Natural killer cell (primary cell): Measurements from ENCODE around the gene IKBIP. TPM values are rescaled to one million over a fixed set of nuclear protein-coding genes. Genes with fewer than 3 reads are reported as not detected.

Source experiments
- ATAC-seq, 3 donors: fragments of 150-1000 bp in 2 of 3; fragments of 200-7000 bp in 1 of 3; cut with Tn5 transposase; 1 replicate in 1 of 3; 2 replicates in 2 of 3; pipeline ENCODE4 v1.10.0; 2021; ENCODE audit warnings: mild to moderate bottlenecking in 2 of 3, moderate library complexity in 2 of 3
- DNase-seq, 2 donors: peaks; one replicate each; pipeline versions ENCODE4 v3.0.0 to v3.0.0-alpha.2; 2013 to 2021; ENCODE audit warnings: mixed read lengths in 1 of 2
- H3K27ac ChIP-seq: one replicate; pipeline ENCODE4 v1.5.1; 2013; ENCODE audit warnings: mild to moderate bottlenecking, low read length
- H3K27me3 ChIP-seq: one replicate; pipeline ENCODE4 v1.6.1; 2013; ENCODE audit warnings: low read length; ENCODE audit not compliant: control insufficient read depth, insufficient read depth
- H3K36me3 ChIP-seq: one replicate; pipeline ENCODE4 v1.6.1; 2013; ENCODE audit warnings: low read length; ENCODE audit not compliant: control insufficient read depth, insufficient read depth
- H3K4me1 ChIP-seq: one replicate; pipeline ENCODE4 v1.6.1; 2013; ENCODE audit warnings: low read length; ENCODE audit not compliant: control insufficient read depth, insufficient read depth
- H3K4me3 ChIP-seq: one replicate; pipeline ENCODE4 v1.5.1; 2013; ENCODE audit warnings: low read length
- H3K9me3 ChIP-seq: one replicate; pipeline ENCODE4 v1.6.1; 2013; ENCODE audit warnings: low read length; ENCODE audit not compliant: control insufficient read depth, insufficient read depth
- H3K27ac Mint-ChIP-seq, 2 donors: one replicate each; pipeline ENCODE4 v1.8.0; 2022; ENCODE audit warnings: mild to moderate bottlenecking in 2 of 2, mixed read lengths in 2 of 2, moderate library complexity in 1 of 2
- H3K27me3 Mint-ChIP-seq, 2 donors: one replicate each; pipeline ENCODE4 v1.8.0; 2022; ENCODE audit warnings: low read depth in 2 of 2, mixed read lengths in 2 of 2
- H3K36me3 Mint-ChIP-seq: one replicate; pipeline ENCODE4 v1.8.0; 2022; ENCODE audit warnings: mixed read lengths
- H3K4me1 Mint-ChIP-seq, 2 donors: one replicate each; pipeline ENCODE4 v1.8.0; 2022; ENCODE audit warnings: mixed read lengths in 2 of 2
- H3K4me3 Mint-ChIP-seq: one replicate; pipeline ENCODE4 v1.8.0; 2022; ENCODE audit warnings: mild to moderate bottlenecking, moderate library complexity, mixed read lengths
- H3K9me3 Mint-ChIP-seq, 2 donors: one replicate each; pipeline ENCODE4 v1.8.0; 2022; ENCODE audit warnings: mixed read lengths in 2 of 2
- WGBS: methylation state at CpG from one replicate; pipeline ENCODE4 v1.1.7; 2013; ENCODE audit warnings: missing lambda C conversion rate; ENCODE audit not compliant: insufficient coverage; 5-methylcytosine and 5-hydroxymethylcytosine counted together
- intact Hi-C: fragments of 100-400 bp; cut with micrococcal nuclease; formaldehyde crosslinking; loops from one replicate; pipeline ENCODE4 v1.14.2; 2022
- total RNA-seq, 4 donors: library from RNA; stranded (reverse); fragments of 120-200 nt in 1 of 4; gene quantifications; one replicate each; pipeline versions ENCODE4 v1.2.3 to v1.2.4, GENCODE V29; 2013 to 2022
- TF ChIP-seq, protein P1 (sequence below): fragments of 200-600 bp; IDR thresholded peaks from one replicate; pipeline ENCODE4 v1.8.0; 2022; ENCODE audit warnings: antibody characterized with exemption

The IKBIP gene
- total RNA-seq, 3 donors from 2014 or later (not counting 1 experiment from before 2014, with no cell fraction given): 3.9 to 6.3 (median 4.6) TPM

DNA sequence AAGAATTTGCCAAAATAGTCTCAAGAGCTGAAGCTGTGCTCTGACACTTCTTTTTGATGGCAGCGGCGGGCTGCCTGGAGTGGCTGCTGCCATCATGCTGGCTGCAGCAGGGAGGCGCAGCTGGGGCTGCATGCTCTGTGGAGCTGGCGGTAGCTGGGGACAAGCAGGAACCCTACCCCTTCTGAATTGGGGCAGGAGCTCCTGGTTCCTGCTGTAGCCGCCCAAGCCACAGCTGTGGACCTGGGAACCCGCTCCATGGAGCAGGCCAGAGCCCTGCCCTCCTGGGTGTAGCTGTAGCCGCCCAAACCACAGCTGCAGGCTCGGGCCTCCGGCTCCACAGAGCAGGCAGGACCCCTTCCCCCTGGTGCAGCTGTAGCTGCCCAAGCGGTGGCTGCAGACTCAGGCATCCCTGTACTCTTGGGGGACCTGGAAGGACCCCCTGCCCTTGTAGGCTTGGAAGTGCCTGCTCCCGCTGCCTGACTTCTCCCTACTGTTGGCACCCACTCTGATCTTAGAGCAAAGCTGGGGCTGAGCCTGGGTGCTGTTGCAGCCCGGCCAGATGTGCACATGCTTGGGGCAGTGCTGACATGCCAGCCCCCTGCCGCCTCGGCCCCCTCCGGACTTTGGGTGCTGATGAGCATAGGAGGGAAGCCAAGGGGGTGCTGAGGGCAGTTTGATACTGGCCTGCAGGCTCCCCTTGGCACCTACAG is 33.8 kb upstream of the IKBIP start:
- Mint-ChIP-seq H3K36me3 (peaks cover 7% of the 10 kb centered on the region), H3K27ac (no peak overlapping the region), H3K4me1 (no peaks in the 10 kb centered on the region), H3K4me3 (no peak overlapping the region), H3K9me3 (no peaks in the 10 kb centered on the region), H3K27me3 (no peaks in the 10 kb centered on the region)
- Histone ChIP-seq H3K27ac (no peak overlapping the region), H3K27me3 (no peaks in the 10 kb centered on the region), H3K4me3 (no peak overlapping the region), H3K9me3 (no peaks in the 10 kb centered on the region), H3K4me1 (no peaks in the 10 kb centered on the region), H3K36me3 (peaks cover 78% of the 10 kb centered on the region)
- 97% methylated on average over 15 of the region's 15 CpGs for WGBS
- TF ChIP-seq, protein P1, sequence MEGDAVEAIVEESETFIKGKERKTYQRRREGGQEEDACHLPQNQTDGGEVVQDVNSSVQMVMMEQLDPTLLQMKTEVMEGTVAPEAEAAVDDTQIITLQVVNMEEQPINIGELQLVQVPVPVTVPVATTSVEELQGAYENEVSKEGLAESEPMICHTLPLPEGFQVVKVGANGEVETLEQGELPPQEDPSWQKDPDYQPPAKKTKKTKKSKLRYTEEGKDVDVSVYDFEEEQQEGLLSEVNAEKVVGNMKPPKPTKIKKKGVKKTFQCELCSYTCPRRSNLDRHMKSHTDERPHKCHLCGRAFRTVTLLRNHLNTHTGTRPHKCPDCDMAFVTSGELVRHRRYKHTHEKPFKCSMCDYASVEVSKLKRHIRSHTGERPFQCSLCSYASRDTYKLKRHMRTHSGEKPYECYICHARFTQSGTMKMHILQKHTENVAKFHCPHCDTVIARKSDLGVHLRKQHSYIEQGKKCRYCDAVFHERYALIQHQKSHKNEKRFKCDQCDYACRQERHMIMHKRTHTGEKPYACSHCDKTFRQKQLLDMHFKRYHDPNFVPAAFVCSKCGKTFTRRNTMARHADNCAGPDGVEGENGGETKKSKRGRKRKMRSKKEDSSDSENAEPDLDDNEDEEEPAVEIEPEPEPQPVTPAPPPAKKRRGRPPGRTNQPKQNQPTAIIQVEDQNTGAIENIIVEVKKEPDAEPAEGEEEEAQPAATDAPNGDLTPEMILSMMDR: no peak
- DNase-seq (no peak), ATAC-seq (no peak)
- intact Hi-C loops: no loop called here

DNA sequence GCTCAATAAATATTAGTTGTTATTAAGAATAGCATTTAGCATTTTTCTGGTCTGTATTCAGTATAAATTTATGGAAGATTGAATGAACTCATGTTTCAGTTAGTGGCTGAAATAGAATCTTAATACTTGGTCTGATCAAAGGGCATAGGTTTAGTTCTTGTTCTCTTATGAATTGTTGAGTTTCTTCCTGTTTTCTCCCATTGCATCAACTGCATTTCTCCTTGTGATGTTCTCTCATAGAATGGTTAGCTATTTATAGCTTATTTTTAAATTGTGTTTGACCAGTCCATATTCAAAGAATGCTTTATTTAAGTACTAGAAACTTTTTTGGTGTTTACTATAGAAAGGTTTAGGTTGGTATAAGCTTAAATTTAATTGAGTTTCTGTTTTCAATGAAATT is 30.3 kb upstream of the IKBIP start:
- ATAC-seq: no peak
- Mint-ChIP-seq H3K9me3 (no peaks in the 10 kb centered on the region), H3K4me3 (no peak overlapping the region), H3K4me1 (peaks cover 5 to 6% of the 10 kb centered on the region in 2 donors), H3K27ac (no peak overlapping the region), H3K27me3 (no peaks in the 10 kb centered on the region), H3K36me3 (peaks cover 6% of the 10 kb centered on the region)
- Histone ChIP-seq H3K9me3 (no peaks in the 10 kb centered on the region), H3K27me3 (no peaks in the 10 kb centered on the region), H3K4me1 (peaks cover 2% of the 10 kb centered on the region), H3K4me3 (no peak overlapping the region), H3K27ac (no peak overlapping the region), H3K36me3 (peaks cover 63% of the 10 kb centered on the region)
- TF ChIP-seq, protein P1: no peak
- intact Hi-C loops: no loop called here
- DNase-seq: no peak

DNA sequence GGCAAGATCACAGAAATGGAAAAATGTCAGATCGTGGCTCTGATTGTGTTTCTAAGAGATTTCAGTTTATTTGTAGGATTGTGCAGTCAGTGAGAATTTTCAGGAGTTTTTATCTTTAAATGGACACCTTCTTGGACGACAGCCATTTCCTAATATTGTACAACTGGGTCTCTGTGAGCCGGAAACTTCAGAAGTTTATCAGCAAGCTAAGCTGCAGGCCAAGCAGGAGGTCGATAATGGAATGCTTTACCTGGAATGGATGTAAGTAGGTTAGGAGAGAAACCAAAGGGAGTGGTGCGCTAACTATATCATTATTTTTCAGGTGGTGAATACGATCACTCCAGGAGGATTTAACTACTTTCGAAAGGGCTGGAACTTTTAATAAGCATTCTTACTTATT is 26.9 kb upstream of the IKBIP start:
- no peaks in the 10 kb centered on the region for H3K9me3 Mint-ChIP-seq
- WGBS: 100% methylated on average over 5 of the region's 7 CpGs
- no peaks in the 10 kb centered on the region for H3K27me3 Mint-ChIP-seq
- intact Hi-C loops: no loop called here
- no peaks in the 10 kb centered on the region for H3K9me3 ChIP-seq
- no peaks in the 10 kb centered on the region for H3K27me3 ChIP-seq
- TF ChIP-seq, protein P1: no peak
- H3K27ac Mint-ChIP-seq: peak overlapping the region in 1 of 2 donors; percentile 52
- DNase-seq: no peak
- H3K27ac ChIP-seq: no peak overlapping the region
- no peak for ATAC-seq
- H3K4me3 ChIP-seq: no peak overlapping the region
- peaks cover 3% of the 10 kb centered on the region for H3K4me1 ChIP-seq
- peaks cover 21 to 22% of the 10 kb centered on the region in 2 donors for H3K4me1 Mint-ChIP-seq
- no peak overlapping the region for H3K4me3 Mint-ChIP-seq
- H3K36me3 Mint-ChIP-seq: peaks cover 13% of the 10 kb centered on the region
- peaks cover 56% of the 10 kb centered on the region for H3K36me3 ChIP-seq

DNA sequence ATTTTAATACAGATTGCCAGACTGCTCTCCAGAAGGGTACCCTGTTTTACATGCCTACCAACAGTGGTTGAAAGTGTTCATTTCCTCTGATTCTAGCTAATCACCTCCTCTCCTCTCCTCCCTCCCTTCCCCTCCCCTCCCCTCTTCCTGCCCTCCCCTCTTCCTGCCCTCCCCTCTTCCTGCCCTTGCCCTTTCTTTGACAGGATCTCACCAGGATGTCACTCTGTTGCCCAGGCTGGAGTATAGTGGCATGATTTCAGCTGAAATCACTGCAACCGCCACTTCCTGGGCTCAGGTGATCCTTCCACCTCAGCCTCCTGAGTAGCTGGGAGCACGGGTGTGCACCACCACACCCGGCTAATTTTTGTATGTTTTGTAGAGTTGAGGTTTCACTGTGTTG is 25.2 kb upstream of the IKBIP start:
- TF ChIP-seq, protein P1: no peak
- WGBS: 54% methylated on average over 3 of the region's 3 CpGs
- peaks cover 21 to 22% of the 10 kb centered on the region in 2 donors for H3K4me1 Mint-ChIP-seq
- no peaks in the 10 kb centered on the region for H3K27me3 Mint-ChIP-seq
- H3K4me1 ChIP-seq: peaks cover 3% of the 10 kb centered on the region
- peak overlapping the region; percentile 4 to 70 for H3K27ac Mint-ChIP-seq
- no peak for DNase-seq
- H3K9me3 Mint-ChIP-seq: no peaks in the 10 kb centered on the region
- peaks cover 13% of the 10 kb centered on the region for H3K36me3 Mint-ChIP-seq
- intact Hi-C loops: no loop called here
- no peaks in the 10 kb centered on the region for H3K9me3 ChIP-seq
- H3K27me3 ChIP-seq: no peaks in the 10 kb centered on the region
- H3K27ac ChIP-seq: no peak overlapping the region
- no peak for ATAC-seq
- H3K36me3 ChIP-seq: peaks cover 63% of the 10 kb centered on the region
- H3K4me3 ChIP-seq: no peak overlapping the region
- no peak overlapping the region for H3K4me3 Mint-ChIP-seq
